ENCODE results near the gene YEATS2. TPM values are rescaled to one million over a fixed set of nuclear protein-coding genes. Genes with fewer than 3 reads are reported as not detected.
"Not testable (repeated sequence)": the region's sequence is repeated elsewhere in the genome, so short reads cannot be mapped to it uniquely, and the experiment has no call there.

YEATS2 gene
- total RNA-seq, 3 donors from 2014 or later (not counting 1 experiment from before 2014, with no cell fraction given) = 23.1 to 25.8 (median 25.2) TPM

DNA sequence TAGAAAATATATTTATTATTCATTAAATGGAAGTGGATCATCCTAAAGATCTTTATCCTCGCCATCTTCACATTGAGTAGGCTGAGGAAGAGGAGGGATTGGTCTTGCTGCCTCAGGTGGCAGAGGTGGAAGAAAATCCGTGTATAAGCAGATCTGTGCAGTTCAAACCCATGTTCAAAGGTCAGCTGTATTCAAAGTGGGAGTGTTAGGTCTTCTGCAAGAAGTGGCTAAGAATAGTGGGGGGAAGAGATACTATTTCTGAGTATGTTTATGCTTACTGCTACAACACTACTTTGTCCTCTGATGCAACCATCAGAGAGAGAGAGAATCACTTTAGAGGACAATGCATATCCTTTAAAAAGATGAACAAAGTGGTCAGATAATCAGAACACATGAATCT lies 39.5 kb downstream of the YEATS2 start:
- TF ChIP-seq, protein P1, sequence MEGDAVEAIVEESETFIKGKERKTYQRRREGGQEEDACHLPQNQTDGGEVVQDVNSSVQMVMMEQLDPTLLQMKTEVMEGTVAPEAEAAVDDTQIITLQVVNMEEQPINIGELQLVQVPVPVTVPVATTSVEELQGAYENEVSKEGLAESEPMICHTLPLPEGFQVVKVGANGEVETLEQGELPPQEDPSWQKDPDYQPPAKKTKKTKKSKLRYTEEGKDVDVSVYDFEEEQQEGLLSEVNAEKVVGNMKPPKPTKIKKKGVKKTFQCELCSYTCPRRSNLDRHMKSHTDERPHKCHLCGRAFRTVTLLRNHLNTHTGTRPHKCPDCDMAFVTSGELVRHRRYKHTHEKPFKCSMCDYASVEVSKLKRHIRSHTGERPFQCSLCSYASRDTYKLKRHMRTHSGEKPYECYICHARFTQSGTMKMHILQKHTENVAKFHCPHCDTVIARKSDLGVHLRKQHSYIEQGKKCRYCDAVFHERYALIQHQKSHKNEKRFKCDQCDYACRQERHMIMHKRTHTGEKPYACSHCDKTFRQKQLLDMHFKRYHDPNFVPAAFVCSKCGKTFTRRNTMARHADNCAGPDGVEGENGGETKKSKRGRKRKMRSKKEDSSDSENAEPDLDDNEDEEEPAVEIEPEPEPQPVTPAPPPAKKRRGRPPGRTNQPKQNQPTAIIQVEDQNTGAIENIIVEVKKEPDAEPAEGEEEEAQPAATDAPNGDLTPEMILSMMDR (IDR thresholded peaks at IDR 0.05) = no peak
- DNase-seq = no peak
- Histone ChIP-seq H3K27me3 (ENCODE audit: control insufficient read depth, insufficient read depth, low read length) (no peaks in the 10 kb centered on the region), H3K9me3 (ENCODE audit: control insufficient read depth, insufficient read depth, low read length) (no peaks in the 10 kb centered on the region), H3K27ac (ENCODE audit: low read length) (no peak overlapping the region), H3K4me1 (ENCODE audit: control insufficient read depth, insufficient read depth, low read length) (no peaks in the 10 kb centered on the region), H3K36me3 (ENCODE audit: control insufficient read depth, insufficient read depth, low read length) (peaks cover 38% of the 10 kb centered on the region), H3K4me3 (ENCODE audit: low read length) (no peak overlapping the region)
- H3K4me1 Mint-ChIP-seq = peaks cover 5 to 7% of the 10 kb centered on the region in 2 donors
- WGBS (ENCODE audit: insufficient coverage) = 90% methylated on average over 2 of the region's 2 CpGs
- H3K27ac Mint-ChIP-seq = no peak overlapping the region
- peaks cover 6% of the 10 kb centered on the region for H3K36me3 Mint-ChIP-seq
- no peaks in the 10 kb centered on the region for H3K27me3 Mint-ChIP-seq (ENCODE audit: low read depth in 2 of 2)
- no peak overlapping the region for H3K4me3 Mint-ChIP-seq
- no peaks in the 10 kb centered on the region for H3K9me3 Mint-ChIP-seq
- no peak for ATAC-seq
- intact Hi-C loops (cut with micrococcal nuclease) = no loop called here

- H3K4me1 Mint-ChIP-seq; H3K27me3 Mint-ChIP-seq (ENCODE audit: low read depth in 2 of 2); H3K4me3 Mint-ChIP-seq; DNase-seq; H3K9me3 Mint-ChIP-seq; H3K4me1 ChIP-seq (ENCODE audit: control insufficient read depth, insufficient read depth, low read length); H3K27me3 ChIP-seq (ENCODE audit: control insufficient read depth, insufficient read depth, low read length); ATAC-seq; H3K27ac ChIP-seq (ENCODE audit: low read length); intact Hi-C loops (cut with micrococcal nuclease); H3K9me3 ChIP-seq (ENCODE audit: control insufficient read depth, insufficient read depth, low read length); H3K4me3 ChIP-seq (ENCODE audit: low read length); H3K27ac Mint-ChIP-seq; H3K36me3 Mint-ChIP-seq: not testable (repeated sequence)
- WGBS (ENCODE audit: insufficient coverage) = no CpG with 5 or more reads among the region's 1 CpG
- peaks cover 27% of the 10 kb centered on the region for H3K36me3 ChIP-seq (ENCODE audit: control insufficient read depth, insufficient read depth, low read length)
Measured at GRCh38 chr3:183740154-183740553, 42.6 kb downstream of the YEATS2 start.

GRCh38 chr3:183743231-183743630 lies 45.6 kb downstream of the YEATS2 start:
- no peaks in the 10 kb centered on the region for H3K9me3 Mint-ChIP-seq
- no peak for DNase-seq

DNA sequence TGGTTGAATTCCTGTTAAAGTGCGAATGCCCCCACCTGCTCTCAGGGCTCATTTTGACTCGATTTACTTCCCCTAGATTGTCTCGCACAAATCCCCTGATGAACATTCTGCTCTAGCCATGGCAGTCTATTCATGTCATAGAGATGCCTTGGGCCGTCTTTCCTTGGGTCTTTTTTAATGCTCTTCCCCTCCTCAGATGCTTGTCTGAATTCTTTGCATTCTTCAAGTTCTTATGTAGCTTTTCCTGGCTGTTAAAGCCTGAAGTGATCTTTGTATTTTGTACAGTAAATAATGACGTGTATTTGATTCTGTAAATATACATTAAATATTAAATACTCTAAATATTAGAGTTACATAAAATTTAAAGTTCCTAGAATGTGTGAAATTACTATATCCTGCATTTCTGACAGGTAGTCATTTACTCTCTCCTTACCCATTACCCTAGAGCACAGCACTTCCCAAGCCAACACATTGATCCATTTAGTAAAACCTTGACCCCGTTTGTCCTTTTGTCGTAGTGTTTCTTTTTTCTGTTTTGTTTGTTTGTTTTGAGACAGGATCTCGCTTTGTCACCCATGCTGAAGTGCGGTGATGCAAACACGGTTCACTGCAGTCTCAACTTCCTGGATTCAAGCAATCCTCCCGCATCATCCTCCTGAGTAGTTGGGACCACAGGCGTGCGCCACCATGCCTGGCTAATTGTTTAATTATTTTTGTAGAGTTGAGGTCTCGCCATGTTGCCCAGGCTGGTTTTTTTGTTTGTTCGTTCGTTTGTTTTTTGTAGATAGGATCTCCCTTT lies 47.9 kb downstream of the YEATS2 start:
- Mint-ChIP-seq H3K36me3 (peaks cover 8% of the 10 kb centered on the region), H3K9me3 (no peaks in the 10 kb centered on the region), H3K27ac (no peak overlapping the region), H3K4me3 (no peak overlapping the region), H3K4me1 (no peaks in the 10 kb centered on the region), H3K27me3 (ENCODE audit: low read depth in 2 of 2) (no peaks in the 10 kb centered on the region)
- no peak overlapping the region for H3K4me3 ChIP-seq (ENCODE audit: low read length)
- no peaks in the 10 kb centered on the region for H3K9me3 ChIP-seq (ENCODE audit: control insufficient read depth, insufficient read depth, low read length)
- intact Hi-C loops (cut with micrococcal nuclease) = no loop called here
- H3K27ac ChIP-seq (ENCODE audit: low read length) = no peak overlapping the region
- WGBS (ENCODE audit: insufficient coverage) = 91% methylated on average over 15 of the region's 16 CpGs
- H3K4me1 ChIP-seq (ENCODE audit: control insufficient read depth, insufficient read depth, low read length) = no peaks in the 10 kb centered on the region
- no peaks in the 10 kb centered on the region for H3K27me3 ChIP-seq (ENCODE audit: control insufficient read depth, insufficient read depth, low read length)
- TF ChIP-seq, protein P1 (IDR thresholded peaks at IDR 0.05) = no peak
- no peak for DNase-seq
- peaks cover 15% of the 10 kb centered on the region for H3K36me3 ChIP-seq (ENCODE audit: control insufficient read depth, insufficient read depth, low read length)
- no peak for ATAC-seq

More at GRCh38 chr3:183743231-183743630, 45.6 kb downstream of the YEATS2 start:
- no peak overlapping the region for H3K4me3 Mint-ChIP-seq
- TF ChIP-seq, protein P1 (IDR thresholded peaks at IDR 0.05) = no peak
- H3K27me3 Mint-ChIP-seq (ENCODE audit: low read depth in 2 of 2) = no peaks in the 10 kb centered on the region
- no peak overlapping the region for H3K27ac ChIP-seq (ENCODE audit: low read length)
- peaks cover 8% of the 10 kb centered on the region for H3K36me3 Mint-ChIP-seq
- no peaks in the 10 kb centered on the region for H3K4me1 ChIP-seq (ENCODE audit: control insufficient read depth, insufficient read depth, low read length)
- WGBS (ENCODE audit: insufficient coverage) = 92% methylated on average over 4 of the region's 7 CpGs
- ATAC-seq = no peak
- no peak overlapping the region for H3K4me3 ChIP-seq (ENCODE audit: low read length)
- no peak overlapping the region for H3K27ac Mint-ChIP-seq
- H3K4me1 Mint-ChIP-seq = no peaks in the 10 kb centered on the region
- no peaks in the 10 kb centered on the region for H3K27me3 ChIP-seq (ENCODE audit: control insufficient read depth, insufficient read depth, low read length)
- H3K9me3 ChIP-seq (ENCODE audit: control insufficient read depth, insufficient read depth, low read length) = no peaks in the 10 kb centered on the region
- intact Hi-C loops (cut with micrococcal nuclease) = no loop called here
- peaks cover 12% of the 10 kb centered on the region for H3K36me3 ChIP-seq (ENCODE audit: control insufficient read depth, insufficient read depth, low read length)
